Measurements from ENCODE around the gene ZSWIM4.
A peak's percentile ranks its signal among the peaks of the same experiment; 100 is the strongest.
"Not testable (repeated sequence)": the region's sequence is repeated elsewhere in the genome, so short reads cannot be mapped to it uniquely, and the experiment has no call there.

The ZSWIM4 gene

DNA sequence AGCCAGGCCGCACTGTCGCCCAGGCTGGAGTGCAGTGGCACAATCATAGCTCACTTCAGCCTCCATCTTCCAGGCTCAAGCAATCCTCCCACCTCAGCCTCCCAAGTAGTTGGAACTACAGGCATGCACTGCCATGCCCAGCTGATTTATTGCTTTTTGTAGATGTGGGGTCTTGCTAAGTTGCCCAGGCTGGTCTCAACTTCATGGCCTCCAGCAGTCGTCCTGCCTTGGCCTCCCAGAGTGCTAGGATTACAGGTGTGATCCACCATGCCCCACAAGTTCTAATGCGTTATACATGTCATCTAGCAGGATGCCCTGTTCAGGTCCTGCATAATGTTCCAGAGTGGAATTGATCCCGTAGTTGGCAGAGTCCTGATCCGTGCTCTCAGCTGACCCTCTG, 16.4 kb upstream of the ZSWIM4 start:
- DNase-seq, result no peak

DNA sequence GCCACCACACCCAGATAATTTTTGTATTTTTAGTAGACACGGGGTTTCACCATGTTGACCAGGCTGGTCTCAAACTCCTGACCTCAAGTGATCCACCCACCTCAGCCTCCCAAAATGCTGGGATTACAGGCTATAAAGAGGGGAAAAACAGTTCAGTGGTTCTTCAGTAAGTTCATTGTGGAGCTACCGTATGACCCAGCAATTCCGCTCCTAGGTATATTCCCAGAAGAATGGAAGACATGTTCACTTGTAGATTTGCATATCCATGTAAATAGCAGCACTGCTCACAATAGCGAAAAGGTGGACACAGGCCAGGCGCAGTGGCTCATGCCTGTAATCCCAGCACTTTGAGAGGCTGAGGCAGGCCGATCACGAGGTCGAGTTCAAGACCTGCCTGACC, 15.4 kb upstream of the ZSWIM4 start:
- DNase-seq, result not testable (repeated sequence)

DNA sequence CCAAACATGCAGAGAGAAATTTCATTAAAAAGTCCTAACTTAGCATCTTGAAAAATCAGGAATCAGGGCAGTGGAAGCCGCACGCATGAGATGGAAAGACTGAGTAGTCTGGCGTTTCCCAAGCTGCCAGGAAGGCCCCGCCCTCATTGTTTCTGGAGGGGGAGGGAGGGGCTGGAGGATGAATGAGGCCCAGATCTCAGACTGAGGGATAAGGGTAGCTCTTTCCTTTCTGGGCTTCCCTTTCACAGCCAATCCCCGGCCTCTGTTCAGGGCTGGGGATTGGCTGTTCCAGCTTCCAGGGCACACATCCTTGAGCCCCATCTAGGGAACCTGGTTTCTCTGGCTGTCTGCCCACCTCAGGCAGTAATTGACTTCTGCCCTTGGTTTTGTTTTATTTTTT, 13.7 kb upstream of the ZSWIM4 start:
- DNase-seq, result no peak

DNA sequence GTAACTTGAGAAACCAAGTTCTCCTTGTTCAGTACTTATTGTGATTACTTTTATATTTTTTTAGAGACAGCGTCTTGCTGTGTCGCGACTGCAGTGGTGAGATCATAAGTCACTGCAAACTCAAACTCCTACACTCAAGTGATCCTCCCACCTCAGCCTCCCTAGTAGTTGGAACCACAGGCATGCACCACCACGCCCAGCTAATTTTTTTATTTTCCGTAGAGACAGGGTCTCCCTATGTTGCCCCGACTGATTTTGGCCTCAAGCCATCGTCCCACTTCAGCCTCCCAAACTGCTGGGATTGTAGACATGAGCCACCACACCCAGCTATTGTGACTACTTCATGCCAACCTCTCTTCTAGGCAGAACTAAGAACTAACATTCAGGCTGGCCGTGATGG, 12.7 kb upstream of the ZSWIM4 start:
- DNase-seq, result no peak

DNA sequence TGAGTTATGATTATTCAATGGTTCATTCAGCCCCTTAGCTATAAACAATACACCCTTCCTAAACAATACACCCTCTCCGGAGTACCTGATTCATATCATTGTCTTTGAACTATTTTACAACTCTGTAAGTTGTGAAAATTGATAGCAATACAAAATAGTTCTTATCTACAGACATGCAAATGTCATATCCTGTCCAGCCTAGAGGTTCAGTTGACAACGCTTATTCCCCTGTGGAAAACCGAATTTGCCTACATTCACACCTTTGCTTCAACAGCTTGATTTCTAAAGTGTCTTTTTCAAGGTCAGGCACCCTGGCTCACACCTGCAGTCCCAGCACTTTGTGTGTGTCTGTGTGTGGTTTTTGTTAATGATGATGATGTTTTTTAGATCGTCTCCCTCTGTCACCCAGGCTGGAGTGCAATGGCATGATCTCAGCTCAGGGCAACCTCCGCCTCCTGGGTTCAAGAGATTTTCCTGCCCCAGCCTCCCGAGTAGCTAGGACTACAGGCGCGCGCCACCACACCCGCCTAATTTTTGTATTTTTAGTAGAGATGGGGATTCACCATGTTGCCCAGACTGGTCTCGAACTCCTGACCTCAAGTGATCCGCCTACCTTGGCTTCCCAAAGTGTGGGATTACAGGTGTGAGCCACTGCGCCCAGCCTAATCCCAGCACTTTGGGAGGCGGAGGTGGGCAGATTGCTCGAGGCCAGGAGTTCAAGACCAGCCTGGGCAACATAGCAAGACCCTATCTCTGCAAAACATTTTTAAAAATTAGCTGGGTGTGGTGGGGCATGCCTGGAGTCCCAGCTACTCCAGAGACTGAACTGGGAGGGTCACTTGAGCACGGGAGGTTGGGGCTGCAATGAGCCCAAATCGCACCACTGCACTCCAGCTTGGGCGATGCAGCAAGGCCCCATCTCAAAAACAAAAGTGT, 11.4 kb upstream of the ZSWIM4 start:
- no peak for DNase-seq

DNA sequence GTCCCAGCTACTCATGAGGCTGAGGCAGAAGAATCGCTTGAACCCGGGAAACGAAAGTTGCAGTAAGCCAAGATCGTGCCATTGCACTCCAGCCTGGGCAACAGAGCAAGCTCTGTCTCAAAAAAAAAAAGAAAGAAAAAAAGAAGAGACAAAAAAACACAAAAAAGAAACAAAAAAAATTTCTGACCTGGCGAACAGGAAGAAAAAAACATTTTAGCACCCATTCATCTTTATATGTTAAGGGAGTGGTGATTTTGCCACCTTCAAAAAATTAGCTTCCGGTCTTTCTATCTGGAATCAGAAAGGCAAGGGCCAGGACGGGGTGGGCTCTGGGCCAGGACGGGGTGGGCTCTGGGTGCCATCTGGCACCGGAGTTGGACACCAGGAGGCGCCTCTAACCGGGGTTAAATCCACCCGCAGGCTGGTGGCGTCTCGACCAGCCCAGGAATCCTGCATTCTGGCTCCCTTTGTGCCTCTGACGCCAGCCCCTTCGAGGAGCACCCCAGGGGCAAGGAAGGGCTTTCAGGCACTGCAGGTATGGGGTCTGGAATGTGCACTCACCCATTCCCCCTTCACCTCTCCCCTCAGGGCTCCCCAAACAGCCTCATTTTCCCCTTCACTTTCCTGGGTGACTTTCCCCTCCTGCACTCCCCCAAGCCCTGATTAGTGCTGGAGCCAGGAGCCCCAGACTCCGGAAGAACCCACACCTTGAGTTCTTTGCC, 10.4 kb upstream of the ZSWIM4 start:
- peak; percentile 73 for DNase-seq

DNA sequence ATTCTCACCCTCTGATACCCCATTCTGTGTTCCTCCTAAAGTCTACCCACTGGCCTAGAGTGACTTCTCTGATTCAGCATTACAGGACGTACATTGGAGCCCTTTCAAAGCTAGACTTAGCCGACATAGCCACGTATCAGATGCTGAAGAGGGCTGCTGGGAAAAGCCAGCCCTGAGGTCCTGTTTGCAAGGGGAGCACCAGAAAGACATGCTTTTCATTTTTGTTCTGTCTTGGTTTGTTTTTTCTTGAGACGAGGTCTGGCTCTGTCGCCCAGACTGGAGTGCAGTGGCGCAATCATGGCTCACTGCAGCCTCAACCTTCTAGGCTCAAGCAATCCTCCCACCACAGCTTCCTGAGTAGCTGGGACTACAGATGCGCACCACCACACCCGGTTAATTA, 6.3 kb upstream of the ZSWIM4 start:
- DNase-seq, result peak; percentile 62

DNA sequence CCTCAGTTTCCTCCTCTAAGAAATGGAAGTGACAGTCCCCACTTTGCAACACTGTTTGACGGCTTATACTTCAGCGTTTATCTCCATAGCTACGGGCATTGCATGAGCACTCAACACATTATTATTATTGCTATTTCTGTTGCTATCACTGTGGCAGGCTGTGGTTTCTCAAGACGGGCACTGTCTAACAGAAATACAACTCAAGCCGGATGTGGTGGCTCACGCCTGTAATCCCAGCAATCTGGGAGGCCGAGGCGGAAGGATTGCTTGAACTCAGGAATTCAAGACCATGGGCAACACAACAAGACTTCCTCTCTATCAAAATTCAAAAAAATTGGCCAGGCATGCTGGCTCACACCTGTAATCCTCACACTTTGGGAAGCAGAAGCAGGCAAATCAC, 4.9 kb upstream of the ZSWIM4 start:
- peak; percentile 70 for DNase-seq

DNA sequence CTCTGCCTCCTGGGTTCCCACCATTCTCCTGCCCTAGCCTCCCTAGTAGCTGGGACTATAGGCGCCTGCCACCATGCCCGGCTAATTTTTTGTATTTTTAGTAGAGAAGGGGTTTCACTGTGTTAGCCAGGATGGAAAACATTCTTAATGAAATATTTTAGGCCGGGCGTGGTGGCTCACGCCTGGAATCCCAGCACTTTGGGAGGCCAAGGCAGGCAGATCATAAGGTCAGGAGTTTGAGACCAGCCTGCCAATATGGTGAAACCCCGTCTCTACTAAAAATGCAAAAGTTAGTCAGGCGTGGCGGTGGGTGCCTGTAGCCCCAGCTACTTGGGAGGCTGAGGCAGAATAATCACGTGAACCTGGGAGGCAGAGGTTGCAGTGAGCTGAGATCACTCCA, 1.9 kb upstream of the ZSWIM4 start:
- not testable (repeated sequence) for DNase-seq

DNA sequence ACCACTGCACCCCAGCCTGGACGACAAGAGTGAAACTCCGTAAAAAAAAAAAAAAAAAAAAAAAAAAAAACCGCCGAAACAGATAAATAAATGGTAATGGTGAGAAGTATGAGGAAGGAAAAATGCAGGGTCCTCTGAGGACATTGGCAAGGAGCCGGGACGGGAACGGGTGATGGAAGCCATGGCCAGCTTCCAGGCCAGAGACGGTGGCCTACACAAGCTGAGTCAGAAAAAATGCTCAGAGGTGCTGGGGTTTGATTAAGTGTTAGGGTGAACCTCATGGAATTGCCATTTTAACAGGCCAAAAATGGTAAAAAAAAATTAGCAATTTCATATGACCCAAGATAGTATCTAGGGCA, 866 bp upstream of the ZSWIM4 start:
- no peak for DNase-seq

DNA sequence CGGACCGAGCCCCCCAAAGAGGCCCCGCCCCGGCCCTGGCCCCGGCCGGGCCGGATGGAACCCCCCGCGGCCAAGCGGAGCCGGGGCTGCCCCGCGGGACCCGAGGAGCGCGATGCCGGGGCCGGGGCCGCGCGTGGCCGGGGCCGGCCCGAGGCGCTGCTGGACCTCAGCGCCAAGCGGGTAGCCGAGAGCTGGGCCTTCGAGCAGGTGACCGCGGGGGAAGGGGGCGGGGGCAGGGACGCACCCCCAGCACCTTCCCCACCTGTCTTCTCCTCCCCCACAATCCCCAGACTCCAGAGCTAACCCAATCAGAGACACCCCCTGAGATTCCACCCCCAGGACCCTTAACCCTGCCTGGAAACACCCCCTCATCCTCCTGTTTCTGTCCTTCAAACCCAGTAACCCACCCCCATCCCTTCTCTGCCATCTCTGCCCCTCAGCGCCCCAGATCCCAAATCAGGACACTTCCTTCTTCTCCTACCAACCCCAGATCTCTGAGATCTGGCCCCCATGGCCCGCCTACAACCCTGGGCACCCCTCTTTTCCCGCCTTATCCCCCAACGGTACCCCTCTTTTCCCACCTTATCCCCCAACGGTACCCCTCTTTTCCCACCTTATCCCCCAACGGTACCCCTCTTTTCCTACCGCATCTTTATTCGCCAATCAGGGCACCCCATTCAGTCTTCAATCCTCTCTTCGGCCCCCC, 505 bp downstream of the ZSWIM4 start:
- DNase-seq, result no peak

DNA sequence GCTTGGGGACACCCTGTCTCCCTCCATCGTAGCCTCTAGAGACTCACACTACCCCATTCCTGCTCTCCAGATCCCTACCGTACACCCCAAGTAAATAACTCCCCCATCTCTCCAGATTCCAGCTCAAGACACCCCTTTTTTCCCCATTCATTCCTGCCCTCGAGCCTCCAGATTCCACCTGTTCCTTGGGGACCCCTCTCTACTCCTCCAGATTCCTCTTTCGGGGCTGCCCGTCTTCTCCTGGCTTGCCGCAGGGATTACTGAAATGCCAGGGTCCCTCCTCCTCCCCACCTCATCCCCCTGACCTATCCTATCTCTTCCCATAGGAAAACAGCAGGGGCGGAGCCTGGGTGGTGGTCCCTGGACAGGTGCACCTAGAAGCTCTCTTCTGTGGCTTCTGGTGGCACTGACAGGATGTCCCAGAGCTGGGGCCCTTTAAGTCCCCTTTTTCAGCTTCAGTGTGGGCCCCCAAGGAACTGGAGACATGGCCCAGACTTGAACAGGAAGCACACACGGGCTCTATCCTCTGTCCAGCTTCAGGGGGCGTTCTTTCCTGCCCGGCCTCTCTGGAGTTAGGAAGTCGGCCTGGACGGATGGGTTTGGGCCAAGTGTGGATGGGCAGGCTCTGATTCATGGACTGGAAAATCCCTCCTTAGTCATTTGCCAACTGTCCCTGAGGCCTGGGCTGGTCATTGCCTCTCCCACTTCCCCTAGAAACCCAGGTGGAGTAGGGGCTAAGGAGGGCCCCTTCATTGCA, 1.2 kb downstream of the ZSWIM4 start:
- DNase-seq, result peak; percentile 48

DNA sequence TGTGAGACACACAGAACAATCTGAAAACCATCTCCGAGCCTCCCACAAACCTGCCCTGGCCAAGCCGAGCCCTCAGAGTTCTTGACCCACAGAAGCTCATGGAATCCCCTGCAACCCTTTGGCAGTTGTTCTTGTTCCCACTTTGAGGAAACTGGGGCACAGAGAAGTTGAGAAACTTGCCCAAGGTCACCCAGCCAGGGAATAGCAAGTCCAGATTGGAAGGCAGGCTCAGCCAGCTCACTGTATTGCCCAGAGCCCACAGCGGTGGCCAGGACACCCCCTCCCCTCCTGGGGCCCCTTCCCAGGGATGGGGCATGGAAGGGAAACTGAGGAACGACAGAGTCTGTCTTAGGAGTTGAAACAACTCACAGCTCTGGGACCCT, 1.8 kb downstream of the ZSWIM4 start:
- no peak for DNase-seq

DNA sequence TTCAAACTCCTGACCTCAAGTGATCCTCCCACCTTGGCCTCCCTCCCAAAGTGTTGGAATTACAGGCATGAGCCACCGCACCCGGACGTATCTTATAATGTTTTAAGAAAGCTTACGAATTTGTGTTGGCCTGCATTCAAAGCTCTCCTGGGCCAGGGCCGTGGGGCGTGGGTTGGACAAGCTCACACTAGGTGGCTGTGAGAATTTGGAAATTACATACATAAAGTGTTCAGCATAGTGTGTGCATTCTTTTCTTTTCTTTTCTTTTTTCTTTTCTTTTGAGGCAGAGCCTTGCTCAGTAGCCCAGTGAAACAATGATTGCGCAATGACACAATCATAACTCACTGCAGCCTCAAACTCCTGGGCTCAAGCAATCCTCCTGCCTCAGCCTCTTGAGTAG, 2.6 kb downstream of the ZSWIM4 start:
- DNase-seq, result no peak

DNA sequence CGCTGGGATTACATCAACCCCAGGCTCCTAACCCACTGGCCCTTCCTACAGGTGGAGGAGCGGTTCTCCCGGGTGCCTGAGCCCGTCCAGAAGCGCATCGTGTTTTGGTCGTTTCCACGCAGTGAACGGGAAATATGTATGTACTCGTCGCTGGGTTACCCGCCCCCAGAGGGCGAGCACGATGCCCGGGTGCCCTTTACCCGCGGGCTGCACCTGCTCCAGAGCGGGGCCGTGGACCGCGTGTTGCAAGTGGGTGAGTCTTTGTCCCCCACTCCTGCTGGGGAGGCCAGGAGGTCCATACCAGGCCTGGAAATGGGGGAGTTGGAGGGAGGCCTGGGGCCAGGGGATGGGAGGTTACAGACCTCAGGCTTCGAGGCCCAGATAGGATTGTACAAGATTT, 4.4 kb downstream of the ZSWIM4 start:
- DNase-seq, result no peak

DNA sequence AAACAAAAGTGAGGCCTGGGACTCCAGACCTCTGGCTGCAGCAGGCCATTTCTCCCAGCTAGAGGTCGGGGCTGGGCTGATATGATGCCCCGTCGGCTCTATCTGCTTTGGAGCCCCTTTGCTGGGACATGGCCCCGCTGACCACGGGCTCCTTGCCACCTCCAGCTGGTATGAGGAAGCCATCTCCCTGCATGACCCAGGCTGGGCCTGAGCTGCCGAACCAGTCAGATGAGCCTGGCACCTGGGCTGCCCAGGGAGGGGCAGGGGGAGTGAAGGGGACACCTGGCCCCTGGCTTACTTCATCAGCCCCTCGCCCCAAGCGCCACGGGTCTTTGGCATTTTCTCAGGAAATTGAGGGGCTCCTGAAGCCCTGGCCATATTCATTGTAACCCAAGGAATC, 7.8 kb downstream of the ZSWIM4 start:
- DNase-seq, result no peak

DNA sequence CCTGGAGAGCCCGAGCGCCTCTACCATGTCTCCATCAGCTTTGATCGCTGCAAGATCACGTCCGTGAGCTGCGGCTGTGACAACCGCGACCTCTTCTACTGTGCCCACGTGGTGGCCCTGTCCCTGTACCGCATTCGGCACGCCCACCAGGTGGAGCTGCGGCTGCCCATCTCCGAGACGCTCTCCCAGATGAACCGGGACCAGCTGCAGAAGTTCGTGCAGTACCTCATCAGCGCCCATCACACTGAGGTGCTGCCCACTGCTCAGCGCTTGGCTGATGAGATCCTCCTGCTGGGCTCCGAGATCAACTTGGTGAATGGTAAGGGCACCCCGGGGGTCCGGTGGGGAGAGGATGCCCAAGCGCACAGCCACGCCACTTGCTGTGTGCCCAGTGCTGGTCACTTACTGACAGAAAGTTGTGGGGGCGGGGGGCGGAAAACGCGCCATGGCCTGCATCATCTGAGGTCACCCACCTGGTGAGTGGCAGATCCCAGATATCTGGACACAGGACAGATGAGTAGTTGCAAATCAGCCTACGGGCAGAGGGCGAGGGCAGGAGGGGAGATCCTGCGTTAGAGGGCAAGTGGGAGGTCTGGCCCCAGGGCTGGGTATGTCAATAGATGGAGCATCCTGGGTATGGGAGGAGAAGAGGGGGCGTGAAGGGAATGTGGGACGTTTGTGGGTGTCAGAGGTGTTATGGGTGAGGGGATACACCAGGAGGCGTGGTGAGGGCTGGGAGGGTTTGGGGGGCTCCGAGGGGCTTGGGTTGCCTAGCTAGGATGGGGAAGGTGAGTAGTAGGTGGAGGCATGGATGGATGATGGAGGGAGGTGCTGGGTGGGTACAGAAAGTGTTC, 9.8 kb downstream of the ZSWIM4 start:
- DNase-seq, result no peak

DNA sequence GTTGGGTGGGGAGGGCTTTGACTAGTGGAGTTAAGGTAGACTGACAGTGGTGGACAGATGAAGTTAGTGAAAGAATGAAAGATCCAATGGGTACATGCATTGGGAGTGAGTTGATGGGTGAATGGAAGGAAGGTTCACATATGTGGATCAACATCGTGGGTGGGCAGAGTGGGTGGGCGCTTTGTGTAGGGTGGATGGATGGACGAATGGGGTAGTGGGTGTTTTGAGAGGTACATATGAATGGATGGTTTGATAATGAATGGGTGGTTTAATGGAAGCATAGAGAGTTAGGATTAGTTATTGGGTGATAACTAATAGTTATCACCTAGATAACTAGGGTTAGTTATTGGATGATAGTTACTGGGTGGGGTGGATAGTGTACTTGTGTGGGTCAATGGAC, 11.5 kb downstream of the ZSWIM4 start:
- DNase-seq, result no peak

DNA sequence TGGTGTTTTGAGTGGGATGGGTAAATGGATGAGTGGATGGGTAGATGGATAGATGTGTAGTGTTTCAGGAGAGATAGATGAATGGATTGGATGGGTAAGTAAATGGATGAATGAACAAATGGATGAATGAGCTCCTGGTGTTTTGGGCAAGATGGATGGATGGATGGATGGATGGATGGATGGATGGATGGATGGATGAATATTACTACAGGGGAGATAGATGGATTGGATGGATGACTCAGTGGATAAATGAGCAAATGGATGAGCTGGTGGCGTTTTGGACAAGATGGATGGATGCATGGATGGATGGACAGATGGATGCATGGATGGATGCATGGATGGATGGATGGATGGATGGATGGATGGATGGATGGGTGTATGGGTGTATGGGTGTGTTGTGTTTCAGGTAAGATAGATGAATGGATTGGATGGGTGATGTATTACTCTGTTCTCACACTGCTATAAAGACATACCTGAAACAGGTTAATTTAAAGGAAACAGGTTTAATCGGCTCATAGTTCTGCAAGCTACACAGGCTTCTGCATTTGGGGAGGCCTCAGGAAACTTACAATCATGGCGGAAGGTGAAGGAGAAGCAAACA, 12.3 kb downstream of the ZSWIM4 start:
- no peak for DNase-seq

DNA sequence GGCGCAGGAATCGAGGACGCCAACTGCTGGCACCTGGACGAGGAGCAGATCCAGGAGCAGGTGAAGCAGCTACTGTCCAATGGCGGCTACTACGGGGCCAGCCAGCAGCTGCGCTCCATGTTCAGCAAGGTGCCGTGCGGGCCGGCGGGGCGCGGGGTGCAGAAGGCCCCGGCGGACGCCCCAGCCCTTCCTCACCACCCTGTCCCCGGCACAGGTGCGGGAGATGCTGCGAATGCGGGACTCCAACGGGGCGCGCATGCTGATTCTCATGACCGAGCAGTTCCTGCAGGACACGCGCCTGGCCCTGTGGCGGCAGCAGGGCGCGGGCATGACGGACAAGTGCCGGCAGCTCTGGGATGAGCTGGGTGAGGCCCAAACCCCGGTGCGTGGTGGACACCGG, 13.6 kb downstream of the ZSWIM4 start:
- DNase-seq, result no peak

DNA sequence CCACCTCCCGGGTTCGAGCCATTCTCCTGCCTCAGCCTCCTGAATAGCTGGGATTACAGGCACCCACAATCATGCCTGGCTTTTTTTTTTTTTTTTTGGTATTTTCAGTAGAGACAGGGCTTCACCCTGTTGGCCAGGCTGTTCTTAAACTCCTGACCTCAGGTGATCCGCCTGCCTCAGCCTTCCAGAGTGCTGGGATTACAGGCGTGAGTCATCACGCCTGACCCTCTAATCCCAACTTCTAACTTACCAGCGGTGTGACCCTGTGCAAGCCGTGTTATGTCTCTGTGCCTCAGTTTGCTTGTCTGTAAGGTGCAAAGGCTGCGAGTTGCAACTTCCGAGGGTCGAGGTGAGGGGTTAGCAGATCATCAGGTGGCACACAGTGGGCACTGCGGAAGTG, 17.3 kb downstream of the ZSWIM4 start:
- no peak for DNase-seq

DNA sequence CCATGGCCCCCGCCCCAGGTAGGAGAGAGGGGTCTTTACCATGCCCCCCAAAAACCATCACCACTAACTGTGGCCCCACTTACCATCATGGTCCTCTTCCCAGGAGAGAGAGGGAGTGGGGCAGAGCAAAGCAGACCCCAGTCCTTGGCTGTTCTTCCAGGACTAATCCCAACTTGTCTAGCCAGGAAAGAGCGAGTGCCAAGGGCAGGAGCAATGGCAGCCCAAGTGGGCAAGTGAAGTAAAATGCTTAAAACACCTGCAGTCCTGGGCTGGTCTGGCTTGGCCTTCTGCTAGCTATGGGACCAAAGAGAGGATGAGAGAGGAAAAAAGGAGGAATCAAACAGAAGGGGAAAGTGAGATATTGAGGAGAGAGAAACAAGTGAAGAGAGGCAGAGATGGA, 17.9 kb downstream of the ZSWIM4 start:
- no peak for DNase-seq

Measured in CD4-positive, alpha-beta T cell treated with Interleukin-15 for 1 hour (primary cell).